ENCODE measurements around the gene ZNF429.
A peak's percentile ranks its signal among the peaks of the same experiment; 100 is the strongest.
"Not testable (repeated sequence)": the region's sequence is repeated elsewhere in the genome, so short reads cannot be mapped to it uniquely, and the experiment has no call there.

Gene ZNF429

DNA sequence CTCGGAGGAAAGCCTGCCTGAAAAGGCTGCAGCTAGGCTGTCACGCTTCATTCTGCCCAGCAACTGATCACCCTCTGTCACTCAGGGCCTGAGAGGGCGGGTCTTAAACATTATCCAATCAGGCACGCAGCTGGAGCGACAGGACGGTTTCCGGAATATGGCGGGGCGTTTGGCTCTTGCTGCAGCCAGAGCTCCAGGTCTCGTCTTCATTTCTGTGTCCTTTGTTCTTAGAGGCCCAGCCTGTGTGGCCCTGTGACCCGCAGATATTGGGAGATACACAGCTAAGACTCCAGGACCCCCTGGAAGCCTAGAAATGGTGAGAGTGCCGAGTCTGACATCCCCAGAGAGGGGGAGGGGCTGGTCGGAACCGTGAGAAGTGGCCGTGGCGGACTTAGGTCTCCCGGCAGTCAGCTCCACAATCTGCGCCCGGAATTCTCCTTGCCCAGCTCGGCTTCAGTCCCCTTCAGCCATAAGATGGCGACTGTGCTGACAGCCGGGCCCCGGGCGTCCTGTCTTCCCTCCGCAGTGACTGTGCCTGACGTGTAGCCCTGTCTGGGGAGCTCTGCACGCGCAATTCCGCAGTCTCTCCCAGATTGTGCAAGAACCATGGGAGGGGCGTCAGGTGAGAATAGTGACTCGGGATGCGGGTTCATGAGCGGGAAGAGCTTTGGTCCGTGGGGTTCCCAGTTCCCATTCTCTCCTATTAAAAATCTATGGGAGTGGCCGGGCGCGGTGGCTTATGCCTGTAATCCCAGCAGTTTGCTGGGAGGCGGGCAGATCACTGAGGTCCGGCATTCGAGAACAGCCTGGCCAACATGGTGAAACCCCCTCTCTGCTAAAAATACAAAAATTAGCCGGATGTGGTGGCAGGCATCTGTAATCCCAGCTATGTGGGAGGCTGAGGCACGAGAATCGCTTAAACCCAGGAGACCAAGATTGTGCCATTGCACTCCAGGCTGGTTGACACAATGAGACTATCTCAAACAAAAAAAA is at the start of gene ZNF429:
Gene ZNF429, plus strand, starts transcription at position 144 of the 993 bp plus-strand sequence. Its CDS starts 170 bp downstream, at position 314.
- DNase-seq, result peak; percentile 90 to 92

- DNase-seq, result no peak
These were observed 44.7 kb upstream of the ZNF429 start for GRCh38 chr19:21460686-21461085.

DNA sequence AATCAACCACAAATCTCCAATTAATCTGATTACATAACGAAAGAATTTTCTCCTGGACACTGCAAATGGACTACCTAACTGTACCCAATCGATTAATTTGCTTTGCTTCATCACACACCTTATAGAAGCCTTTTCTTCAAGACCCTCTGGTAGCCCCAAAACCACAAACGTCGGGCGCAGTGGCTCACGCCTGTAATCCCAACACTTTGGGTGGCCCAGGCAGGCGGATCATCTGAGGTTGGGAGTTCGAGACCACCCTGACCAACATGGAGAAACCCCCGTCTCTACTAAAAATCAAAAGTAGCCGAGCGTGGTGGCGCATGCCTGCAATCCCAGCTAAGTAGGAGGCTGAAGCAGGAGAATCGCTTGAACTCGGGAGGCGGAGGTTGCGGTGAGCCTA is 42.9 kb upstream of the ZNF429 start:
- DNase-seq, result no peak

DNA sequence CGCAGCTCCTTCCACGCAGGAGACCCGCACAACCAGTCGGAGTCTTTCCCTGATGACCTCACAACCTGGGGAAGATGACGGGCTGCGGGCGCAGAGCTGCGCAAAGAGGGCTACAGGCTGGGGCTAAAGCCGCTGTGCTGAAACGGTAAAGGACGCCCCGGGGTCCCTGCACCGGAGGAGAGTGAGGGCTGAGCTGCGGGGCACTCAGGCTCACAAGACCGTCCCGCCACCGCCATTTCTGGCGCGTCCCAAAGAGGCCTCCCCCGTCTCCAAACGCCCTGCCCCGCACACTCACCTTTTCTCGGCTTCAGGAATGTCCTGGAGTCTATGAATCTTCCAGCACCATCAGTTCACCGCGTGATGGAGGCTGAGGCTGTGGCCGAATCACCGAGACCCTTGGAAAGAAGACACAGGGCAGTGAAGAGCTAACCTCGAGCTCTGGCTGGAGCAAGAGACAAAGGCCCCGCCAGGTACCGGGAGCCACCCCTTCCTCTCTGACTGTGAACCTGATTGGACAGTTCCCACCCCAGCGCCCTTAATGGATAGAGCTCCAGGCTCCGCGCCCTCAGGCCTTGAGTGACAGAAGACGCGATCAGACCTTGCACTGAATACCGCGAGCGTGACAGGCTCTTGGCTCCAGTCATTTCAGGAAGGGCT is 41.8 kb upstream of the ZNF429 start:
- DNase-seq, result no peak

GRCh38 chr19:21466627-21467026 is 38.8 kb upstream of the ZNF429 start:
- DNase-seq, result no peak

GRCh38 chr19:21468791-21469190 is 36.6 kb upstream of the ZNF429 start:
- no peak for DNase-seq

GRCh38 chr19:21472507-21472906 is 32.9 kb upstream of the ZNF429 start:
- no peak for DNase-seq

- peak in 1 of 2 donors; percentile 47 for DNase-seq
These were observed 30.7 kb upstream of the ZNF429 start for GRCh38 chr19:21474671-21475181.

- not testable (repeated sequence) for DNase-seq
These were observed 23.0 kb upstream of the ZNF429 start for GRCh38 chr19:21482361-21482760.

- DNase-seq, result no peak
These were observed 22.5 kb upstream of the ZNF429 start for GRCh38 chr19:21482863-21483276.

DNA sequence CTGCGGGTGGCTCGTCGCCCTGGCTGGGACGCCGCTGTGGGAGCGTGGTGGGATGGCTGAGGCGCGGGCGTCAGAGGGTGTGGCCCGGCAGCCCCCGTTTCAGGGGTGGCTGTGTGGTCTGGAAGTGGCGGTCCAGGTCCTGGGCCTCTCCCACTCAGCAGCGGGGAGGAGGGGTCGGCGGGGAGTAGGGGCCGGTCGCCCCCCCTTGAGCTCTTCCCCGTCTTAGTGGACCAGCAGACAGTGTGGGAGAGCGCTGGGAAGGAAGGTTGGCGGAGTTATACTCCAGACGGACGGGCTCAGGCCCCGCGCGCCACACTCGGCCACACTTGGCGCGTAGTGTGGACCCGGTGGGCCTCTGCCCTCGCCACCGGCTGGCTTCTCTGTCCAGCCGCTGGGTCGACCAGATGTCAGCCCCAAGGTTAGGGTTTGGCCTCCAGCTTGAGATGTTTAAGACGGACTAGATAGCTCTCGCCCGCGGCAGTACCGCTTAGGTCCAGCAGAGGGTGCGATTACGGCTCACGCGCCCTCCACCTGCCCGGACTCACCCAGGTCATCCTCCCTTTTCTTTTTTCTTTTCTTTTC is 21.7 kb upstream of the ZNF429 start:
- DNase-seq, result no peak

DNA sequence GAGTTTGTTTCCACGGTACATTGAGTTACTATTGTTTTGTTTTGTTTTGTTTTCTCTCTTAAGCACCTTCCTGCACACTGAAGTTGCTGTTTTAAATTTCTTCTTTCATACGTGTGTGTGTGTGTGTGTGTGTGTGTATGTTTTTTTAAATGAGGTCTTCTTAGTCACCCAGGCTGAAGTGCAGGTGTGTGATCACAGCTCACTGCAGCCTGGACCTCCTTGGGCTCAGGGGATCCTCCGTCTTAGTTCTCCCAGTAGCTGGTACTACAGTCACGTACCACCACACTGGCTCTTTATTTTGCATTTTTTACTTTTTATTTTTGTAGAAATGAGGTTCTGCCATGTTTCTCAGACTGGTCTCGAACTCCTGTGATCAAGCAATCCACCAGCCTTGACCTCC is 20.8 kb upstream of the ZNF429 start:
- no peak for DNase-seq

- DNase-seq, result no peak
These were observed 19.5 kb upstream of the ZNF429 start for GRCh38 chr19:21485926-21486325.

- no peak for DNase-seq
These were observed 17.4 kb upstream of the ZNF429 start for GRCh38 chr19:21487969-21488368.

- no peak for DNase-seq
These were observed 14.3 kb upstream of the ZNF429 start for GRCh38 chr19:21491146-21491545.

DNA sequence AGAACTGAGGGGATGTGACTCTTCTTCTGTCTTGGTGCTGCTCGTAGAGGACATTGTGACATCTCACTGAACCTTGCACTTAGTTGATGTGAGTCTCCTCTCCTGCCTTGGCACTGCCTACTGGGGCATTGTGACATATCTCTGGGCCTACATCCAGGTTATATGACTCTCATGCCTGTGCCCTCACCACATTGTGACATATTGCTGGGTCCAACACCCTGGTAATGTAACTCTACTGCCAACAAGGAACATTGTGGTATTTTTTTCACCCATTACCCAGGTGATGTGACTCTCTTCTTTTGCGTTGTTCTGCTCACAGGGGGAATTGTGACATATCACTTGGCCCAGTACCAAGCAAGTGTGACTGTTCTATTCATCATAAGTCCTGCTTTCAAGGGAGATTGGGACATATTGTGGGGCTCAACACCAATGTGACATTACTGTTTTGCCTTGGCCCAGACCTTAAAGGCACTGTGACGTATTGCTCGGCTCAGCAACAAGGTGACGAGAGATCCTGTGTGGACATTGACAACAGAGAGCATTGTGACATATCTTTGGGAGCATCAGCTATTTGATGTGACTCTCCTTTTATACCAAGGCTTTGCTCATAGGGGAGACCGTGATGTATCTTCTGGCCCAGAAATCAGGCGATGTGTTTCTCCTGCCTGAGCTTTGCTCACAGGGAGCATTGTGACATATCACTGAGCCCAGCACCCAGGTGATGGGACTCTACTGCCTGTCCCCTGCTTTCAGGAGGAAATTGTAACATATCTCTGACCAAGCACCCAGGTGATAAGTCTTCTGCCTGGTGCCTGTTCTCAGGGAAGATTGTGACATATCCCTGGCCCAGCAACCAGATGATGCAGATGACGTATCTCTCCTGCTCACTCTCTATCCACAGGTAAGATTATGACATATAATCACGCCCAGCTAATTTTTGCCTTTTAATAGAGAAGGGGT is 12.2 kb upstream of the ZNF429 start:
- no peak for DNase-seq

DNA sequence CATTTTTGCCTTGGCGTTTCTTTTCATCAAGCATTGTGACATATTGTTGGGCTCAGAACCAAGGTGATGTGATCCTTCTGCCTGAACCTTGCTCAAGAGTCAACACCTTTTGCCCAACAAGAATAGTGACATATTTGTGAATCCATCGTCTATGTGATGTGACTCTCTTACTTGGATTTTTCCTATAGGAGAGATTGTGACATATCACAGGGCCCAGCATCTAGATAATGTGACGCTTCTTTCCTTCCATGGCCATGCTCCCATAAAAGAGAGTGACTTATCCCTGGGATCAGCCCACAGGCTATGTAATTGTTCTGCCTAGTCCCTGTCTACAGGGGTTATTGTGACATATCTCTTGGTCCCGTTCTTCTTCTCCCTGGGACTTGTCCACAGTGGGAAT is 8.5 kb upstream of the ZNF429 start:
- DNase-seq, result no peak

DNA sequence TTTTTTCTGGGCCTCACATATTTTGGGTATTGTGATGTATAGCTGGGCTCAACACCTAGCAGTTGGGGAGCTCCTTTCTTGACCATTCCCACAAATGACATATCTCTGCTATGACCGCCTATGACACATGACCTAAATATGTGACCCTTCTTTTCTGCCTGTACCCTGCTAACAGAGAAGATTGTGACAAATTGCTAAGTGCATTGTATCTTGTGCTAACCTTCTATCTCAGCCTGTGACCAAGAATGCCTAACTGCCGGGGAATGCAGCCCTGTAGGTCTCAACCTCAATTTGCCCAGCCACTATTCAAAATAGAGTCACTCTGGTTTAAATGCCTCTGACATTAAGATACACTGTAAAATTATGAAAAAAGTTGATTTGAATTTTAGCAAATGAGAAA is 6.8 kb upstream of the ZNF429 start:
- no peak for DNase-seq

DNA sequence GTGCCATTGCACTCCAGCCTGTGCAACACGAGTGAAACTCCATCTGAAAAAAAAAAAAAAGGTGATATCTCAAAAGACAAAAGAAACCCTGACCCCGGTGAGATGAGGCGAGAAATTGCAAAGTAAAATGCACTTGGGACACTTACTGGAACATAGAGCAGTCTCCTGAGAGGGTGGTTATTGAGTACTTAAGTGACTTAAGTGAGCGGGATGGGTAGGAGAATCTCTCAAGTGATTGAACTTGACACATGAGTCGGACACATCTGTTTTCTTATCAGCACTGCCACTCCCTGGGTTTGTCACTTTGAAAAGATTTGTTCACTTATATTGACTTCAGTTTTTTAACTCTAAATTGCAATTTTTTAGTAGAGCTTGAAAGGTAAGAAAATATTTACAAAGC is 2.8 kb downstream of the ZNF429 start:
- DNase-seq, result no peak

- DNase-seq, result not testable (repeated sequence)
These were observed 5.7 kb downstream of the ZNF429 start for GRCh38 chr19:21511058-21511457.

DNA sequence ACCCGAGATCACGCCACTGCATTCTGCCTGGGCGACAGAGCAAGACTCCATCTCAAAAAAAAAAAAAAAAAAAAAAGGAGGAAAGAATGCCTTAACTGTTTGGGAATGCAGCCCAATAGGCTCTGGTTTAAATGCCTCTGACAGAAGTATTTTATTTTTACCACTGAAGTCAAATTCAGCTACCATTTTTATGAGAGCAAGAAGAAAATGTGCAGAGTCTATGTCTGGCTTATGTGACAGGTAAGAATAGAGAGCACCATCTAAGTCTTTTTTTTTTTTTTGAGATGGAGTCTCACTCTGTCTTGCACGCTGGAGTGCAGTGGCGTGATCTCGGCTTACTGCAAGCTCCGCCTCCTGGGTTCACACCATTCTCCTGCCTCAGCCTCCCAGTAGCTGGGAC is 7.2 kb downstream of the ZNF429 start:
- DNase-seq, result not testable (repeated sequence)

DNA sequence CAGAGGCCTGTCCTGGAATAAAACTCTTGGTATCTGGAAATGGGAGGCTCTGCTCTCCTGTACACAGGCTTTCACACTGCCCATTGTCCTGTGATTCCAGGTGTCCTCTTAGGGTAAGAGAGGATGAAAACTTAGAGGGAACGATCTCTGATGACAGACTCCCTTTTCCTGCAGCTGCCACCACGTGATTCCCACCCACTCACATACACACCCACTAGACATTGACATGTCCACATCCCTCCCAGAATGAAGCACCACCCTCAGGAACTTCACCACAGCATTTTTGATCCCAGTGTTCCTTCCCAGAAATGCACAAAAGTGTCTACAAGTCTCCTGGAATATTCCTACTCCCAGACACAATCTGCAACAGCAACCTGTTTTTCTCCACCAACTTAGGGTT is 8.2 kb downstream of the ZNF429 start:
- no peak for DNase-seq

Data from bone marrow (tissue), 2 donors.